Calu3 (cell line): ENCODE data around the gene TENM3. TPM values are rescaled to one million over a fixed set of nuclear protein-coding genes. Genes with fewer than 3 reads are reported as not detected.

Experiments
- BruUV-seq: library from RNA; stranded (reverse); fragments of 400-500 nt; replicated peaks from 2 replicates; lab custom pipeline; 2021; lab: Mats Ljungman, UMichigan
- CTCF ChIA-PET: fragments of 300-600 bp; sonication (Branson Sonifier 250); formaldehyde crosslinking; loops from one replicate; lab custom pipeline; 2022; ENCODE audit warnings: antibody characterized with exemption; lab: Charles Lee
- DNase-seq: peaks from one replicate; pipeline ENCODE4 v3.0.0; 2022
- H3K27ac Mint-ChIP-seq: one replicate; pipeline ENCODE4 v1.8.0; 2022; ENCODE audit warnings: mixed read lengths; ENCODE audit not compliant: unreplicated experiment
- H3K27me3 Mint-ChIP-seq: one replicate; pipeline ENCODE4 v1.8.0; 2022; ENCODE audit warnings: mixed read lengths; ENCODE audit not compliant: unreplicated experiment
- H3K36me3 Mint-ChIP-seq: one replicate; pipeline ENCODE4 v1.8.0; 2022; ENCODE audit warnings: mild to moderate bottlenecking, moderate library complexity, mixed read lengths; ENCODE audit not compliant: insufficient read depth, unreplicated experiment
- H3K4me1 Mint-ChIP-seq: one replicate; pipeline ENCODE4 v1.8.0; 2022; ENCODE audit warnings: mild to moderate bottlenecking, low read depth, mixed read lengths; ENCODE audit not compliant: unreplicated experiment
- H3K4me3 Mint-ChIP-seq: one replicate; pipeline ENCODE4 v1.8.0; 2022; ENCODE audit warnings: mild to moderate bottlenecking, low read depth, moderate library complexity, mixed read lengths; ENCODE audit not compliant: unreplicated experiment
- H3K9me3 Mint-ChIP-seq: one replicate; pipeline ENCODE4 v1.8.0; 2022; ENCODE audit warnings: low read depth, mixed read lengths; ENCODE audit not compliant: unreplicated experiment
- intact Hi-C: fragments of 100-400 bp; cut with micrococcal nuclease; formaldehyde crosslinking; loops from one replicate; pipeline ENCODE4 v1.10.0; 2022; ENCODE audit not compliant: unreplicated experiment
- total RNA-seq: library from RNA; stranded (reverse); gene quantifications from 2 replicates; pipeline ENCODE4 v1.2.3, GENCODE V29; 2022
- TF ChIP-seq, protein P1 (sequence below): fragments of 200-600 bp; IDR thresholded peaks from one replicate; pipeline ENCODE4 v1.8.0; 2022; ENCODE audit warnings: antibody characterized with exemption; ENCODE audit not compliant: unreplicated experiment

Gene TENM3
- total RNA-seq, 1 experiment from 2014 or later, result 5.9 TPM

DNA sequence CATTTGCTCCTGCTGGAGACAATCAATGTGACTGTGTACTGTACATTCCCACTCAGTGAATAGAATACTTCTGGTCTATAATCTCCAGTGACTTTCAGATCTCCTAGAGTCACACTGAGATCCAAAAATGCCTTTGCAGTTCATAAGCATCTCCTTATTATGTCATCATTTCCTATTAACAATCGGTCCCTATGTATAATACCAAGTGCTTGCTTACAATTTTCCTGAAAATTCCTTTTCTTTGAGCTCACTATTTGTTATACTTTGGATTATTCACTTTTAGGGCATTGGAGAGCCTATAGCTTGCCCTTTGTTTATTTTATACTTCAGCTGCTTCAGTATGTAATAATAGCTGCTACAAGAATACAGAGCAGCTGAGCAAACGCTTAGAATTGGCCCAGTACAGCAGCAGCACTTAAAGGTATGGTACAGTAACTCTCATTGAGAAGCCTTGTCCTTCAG lies 361.0 kb downstream of the TENM3 start:
- no TSS peak for BruUV-seq
- Mint-ChIP-seq H3K4me1 (no peaks in the 10 kb centered on the region), H3K9me3 (no peaks in the 10 kb centered on the region), H3K36me3 (no peaks in the 10 kb centered on the region), H3K27ac (no peak overlapping the region), H3K27me3 (no peaks in the 10 kb centered on the region), H3K4me3 (no peak overlapping the region)
- TF ChIP-seq, protein P1, sequence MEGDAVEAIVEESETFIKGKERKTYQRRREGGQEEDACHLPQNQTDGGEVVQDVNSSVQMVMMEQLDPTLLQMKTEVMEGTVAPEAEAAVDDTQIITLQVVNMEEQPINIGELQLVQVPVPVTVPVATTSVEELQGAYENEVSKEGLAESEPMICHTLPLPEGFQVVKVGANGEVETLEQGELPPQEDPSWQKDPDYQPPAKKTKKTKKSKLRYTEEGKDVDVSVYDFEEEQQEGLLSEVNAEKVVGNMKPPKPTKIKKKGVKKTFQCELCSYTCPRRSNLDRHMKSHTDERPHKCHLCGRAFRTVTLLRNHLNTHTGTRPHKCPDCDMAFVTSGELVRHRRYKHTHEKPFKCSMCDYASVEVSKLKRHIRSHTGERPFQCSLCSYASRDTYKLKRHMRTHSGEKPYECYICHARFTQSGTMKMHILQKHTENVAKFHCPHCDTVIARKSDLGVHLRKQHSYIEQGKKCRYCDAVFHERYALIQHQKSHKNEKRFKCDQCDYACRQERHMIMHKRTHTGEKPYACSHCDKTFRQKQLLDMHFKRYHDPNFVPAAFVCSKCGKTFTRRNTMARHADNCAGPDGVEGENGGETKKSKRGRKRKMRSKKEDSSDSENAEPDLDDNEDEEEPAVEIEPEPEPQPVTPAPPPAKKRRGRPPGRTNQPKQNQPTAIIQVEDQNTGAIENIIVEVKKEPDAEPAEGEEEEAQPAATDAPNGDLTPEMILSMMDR, result no peak
- intact Hi-C loops, result no loop called here
- CTCF ChIA-PET, result no interaction called here
- DNase-seq, result no peak

DNA sequence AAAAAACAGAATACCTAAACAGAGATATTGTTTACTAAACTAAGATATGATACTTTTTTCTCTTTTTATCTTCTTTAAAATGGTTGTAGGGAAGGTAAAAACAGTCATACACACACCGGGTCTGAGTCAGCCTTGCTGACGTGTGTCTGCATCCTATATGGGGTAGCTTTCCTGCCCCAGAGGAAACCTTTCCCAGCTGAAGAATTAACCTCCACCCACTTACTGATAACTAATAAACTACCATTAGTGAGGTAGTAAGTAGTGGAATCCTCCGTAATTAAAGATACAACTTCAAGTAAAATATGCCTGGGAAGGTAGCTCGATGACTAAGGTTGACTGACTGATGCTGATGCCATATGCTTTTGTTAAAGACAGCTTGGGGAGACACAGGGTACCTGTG lies 361.8 kb downstream of the TENM3 start:
- no peaks in the 10 kb centered on the region for H3K9me3 Mint-ChIP-seq
- no peak for DNase-seq
- no peaks in the 10 kb centered on the region for H3K36me3 Mint-ChIP-seq
- no peaks in the 10 kb centered on the region for H3K4me1 Mint-ChIP-seq
- CTCF ChIA-PET, result no interaction called here
- H3K4me3 Mint-ChIP-seq, result no peak overlapping the region
- no peaks in the 10 kb centered on the region for H3K27me3 Mint-ChIP-seq
- H3K27ac Mint-ChIP-seq, result no peak overlapping the region
- no TSS peak for BruUV-seq
- intact Hi-C loops, result no loop called here
- TF ChIP-seq, protein P1, result no peak

GRCh38 chr4:182608525-182608924 lies 365.3 kb downstream of the TENM3 start:
- intact Hi-C loops, result no loop called here
- Mint-ChIP-seq H3K27me3 (no peaks in the 10 kb centered on the region), H3K4me1 (no peaks in the 10 kb centered on the region), H3K36me3 (no peaks in the 10 kb centered on the region), H3K4me3 (no peak overlapping the region), H3K27ac (no peak overlapping the region), H3K9me3 (no peaks in the 10 kb centered on the region)
- CTCF ChIA-PET, result no interaction called here
- no peak for DNase-seq
- BruUV-seq, result no TSS peak
- TF ChIP-seq, protein P1, result no peak

DNA sequence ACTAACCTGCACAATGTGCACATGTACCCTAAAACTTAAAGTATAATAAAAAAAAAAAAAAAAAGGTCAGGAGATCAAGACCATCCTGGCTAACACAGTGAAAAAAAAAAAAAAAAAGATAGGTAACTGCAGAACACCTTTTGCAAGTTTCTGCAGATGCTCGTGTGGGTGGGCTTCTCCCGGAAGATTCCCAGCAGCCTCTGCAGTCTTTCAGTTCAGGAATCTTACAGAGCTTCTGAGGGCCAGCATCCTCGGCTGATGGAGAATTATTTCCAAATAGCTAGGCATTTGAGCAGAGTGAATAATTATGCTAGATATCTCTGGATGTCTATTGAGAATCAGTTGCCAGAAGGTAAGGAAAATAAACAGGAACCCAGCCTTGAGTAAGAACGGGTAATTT lies 373.3 kb downstream of the TENM3 start:
- CTCF ChIA-PET, result no interaction called here
- H3K4me3 Mint-ChIP-seq, result no peak overlapping the region

More for the DNA sequence above, 373.3 kb downstream of the TENM3 start:
- no peaks in the 10 kb centered on the region for H3K27me3 Mint-ChIP-seq
- H3K27ac Mint-ChIP-seq, result no peak overlapping the region
- H3K9me3 Mint-ChIP-seq, result no peaks in the 10 kb centered on the region
- BruUV-seq, result no TSS peak
- H3K36me3 Mint-ChIP-seq, result no peaks in the 10 kb centered on the region
- no peak for DNase-seq
- intact Hi-C loops, result no loop called here
- no peaks in the 10 kb centered on the region for H3K4me1 Mint-ChIP-seq
- TF ChIP-seq, protein P1, result no peak
